Pancreas (tissue), 10 donors: ENCODE measurements around the gene ARHGEF7. TPM values are rescaled to one million over a fixed set of nuclear protein-coding genes. Genes with fewer than 3 reads are reported as not detected.
"Not testable (repeated sequence)": the region's sequence is repeated elsewhere in the genome, so short reads cannot be mapped to it uniquely, and the experiment has no call there.

Experiments used
- ATAC-seq, 4 donors: fragments of 200-7000 bp; cut with Tn5 transposase; one replicate each; pipeline versions ENCODE4 v1.8.0 to v1.9.1; 2020; ENCODE audit warnings: mild to moderate bottlenecking in 4 of 4, moderate library complexity in 4 of 4
- DNase-seq, 6 donors: peaks; one replicate each; pipeline ENCODE4 v3.0.0-alpha.2; 2020
- FAIRE-seq: peaks from 2 replicates; lab custom pipeline; 2012; peaks lifted over from hg19 to GRCh38; lab: Jason Lieb, UNC
- H3K27ac ChIP-seq, 4 donors: fragments of 200-600 bp; sonication (generic); 1 replicate in 3 of 4; 2 replicates in 1 of 4; pipeline versions ENCODE4 v1.5.0 to v1.8.0; 2020
- H3K27me3 ChIP-seq, 4 donors: fragments of 200-600 bp; one replicate each; pipeline ENCODE4 v1.8.0; 2021
- H3K36me3 ChIP-seq, 3 donors: fragments of 200-600 bp; sonication (generic) in 1 of 3; one replicate each; pipeline versions ENCODE4 v1.5.0 to v1.8.0; 2020 to 2021
- H3K4me1 ChIP-seq, 3 donors: fragments of 200-600 bp; one replicate each; pipeline ENCODE4 v1.8.0; 2021
- H3K4me3 ChIP-seq, 4 donors: fragments of 200-600 bp; sonication (generic) in 2 of 4; one replicate each; pipeline versions ENCODE4 v1.5.0 to v1.8.0; 2020 to 2021
- H3K9me3 ChIP-seq, 4 donors: fragments of 200-600 bp; one replicate each; pipeline ENCODE4 v1.8.0; 2021
- WGBS, 2 donors: extraction: QIAGEN DNeasy Blood & Tissue Kit; methylation state at CpG; one replicate each; pipeline ENCODE4 v1.1.7; 2013; 5-methylcytosine and 5-hydroxymethylcytosine counted together
- intact Hi-C, 3 donors: fragments of 100-400 bp; cut with DNase I; formaldehyde crosslinking; loops; one replicate each; pipeline versions ENCODE4 v1.11.1 to v1.14.2; 2022
- polyA plus RNA-seq, 2 donors: library from polyadenylated mRNA; stranded (reverse); fragments of 200-250 nt; gene quantifications; one replicate each; pipeline ENCODE4 v1.2.3, GENCODE V29; 2013
- total RNA-seq, 6 donors: library from RNA; stranded (reverse); fragmentation: NEBNext Ultra II Directional in 4 of 6; extraction: Animal tissue kit (Norgen Biotek cat#: 25700) in 4 of 6; gene quantifications; one replicate each; pipeline versions ENCODE4 v1.2.1 to v1.2.4, GENCODE V29; 2021 to 2023
- TF ChIP-seq, protein P1 (sequence below), 4 donors: fragments of 200-600 bp; sonication (generic) in 3 of 4; IDR thresholded peaks; one replicate each; pipeline versions ENCODE4 v1.5.0 to v1.8.0; 2021; ENCODE audit warnings: antibody characterized with exemption in 4 of 4
- donor health status: healthy with polysubstance abuse.
- donor health status: DM: no; HTN: no; CAD: no; lungs with moderate emphysema.
- donor health status: DM: no; HTN: no; CAD: no.
- donor health status: control.
- donor health status: control.
- donor health status: Bipolar disorder and iron deficiency.
- donor health status: DM: yes; HTN: yes; CAD: no.
- donor health status: DM: no; HTN: no; CAD: no.
- donor health status: DM: no; HTN: no; CAD: no.
- donor health status: DM: yes; HTN: yes; CAD: no.

The ARHGEF7 gene
- total and polyA plus RNA-seq, 8 donors = 13.4 to 37.7 (median 22.2) TPM

DNA sequence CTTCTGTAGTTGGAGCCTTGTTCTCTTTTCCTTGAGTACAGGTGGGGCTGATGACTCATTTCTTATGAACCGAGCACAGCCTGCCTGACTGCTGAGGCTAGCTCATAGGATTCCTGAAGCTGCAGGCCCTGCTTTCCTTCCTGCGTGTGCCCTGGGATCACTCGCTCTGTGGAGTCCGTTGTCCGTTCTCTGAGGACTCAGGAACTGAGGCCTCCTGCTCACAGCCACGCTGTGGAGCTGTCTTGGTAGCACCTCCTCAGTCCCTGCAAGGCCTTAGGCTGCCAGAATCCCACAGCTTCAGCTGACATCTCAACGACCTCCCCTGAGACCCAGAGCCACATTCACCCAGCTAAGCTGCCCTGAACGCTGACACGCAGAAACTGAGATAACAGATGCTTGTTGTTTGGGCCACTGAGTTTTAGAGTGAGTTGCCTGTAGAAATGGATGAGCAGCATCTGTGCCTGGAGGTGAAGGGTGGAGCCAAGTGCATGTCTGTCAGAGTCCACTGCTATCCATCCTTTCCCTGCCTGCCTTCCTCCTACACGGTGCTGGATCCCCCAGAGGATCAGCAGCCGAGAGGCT, 72.9 kb downstream of the ARHGEF7 start:
- Histone ChIP-seq H3K27me3 (no peaks in the 10 kb centered on the region), H3K27ac (no peak overlapping the region), H3K4me1 (no peaks in the 10 kb centered on the region), H3K9me3 (no peaks in the 10 kb centered on the region), H3K36me3 (no peaks in the 10 kb centered on the region), H3K4me3 (no peak overlapping the region)
- 65 to 74% methylated on average over 11 of the region's 11 CpGs for WGBS, 2 donors
- DNase-seq (no peak), ATAC-seq (peak in 3 of 4 donors; percentile 27 to 62 (median 53)), FAIRE-seq (no peak)
- TF ChIP-seq, protein P1, sequence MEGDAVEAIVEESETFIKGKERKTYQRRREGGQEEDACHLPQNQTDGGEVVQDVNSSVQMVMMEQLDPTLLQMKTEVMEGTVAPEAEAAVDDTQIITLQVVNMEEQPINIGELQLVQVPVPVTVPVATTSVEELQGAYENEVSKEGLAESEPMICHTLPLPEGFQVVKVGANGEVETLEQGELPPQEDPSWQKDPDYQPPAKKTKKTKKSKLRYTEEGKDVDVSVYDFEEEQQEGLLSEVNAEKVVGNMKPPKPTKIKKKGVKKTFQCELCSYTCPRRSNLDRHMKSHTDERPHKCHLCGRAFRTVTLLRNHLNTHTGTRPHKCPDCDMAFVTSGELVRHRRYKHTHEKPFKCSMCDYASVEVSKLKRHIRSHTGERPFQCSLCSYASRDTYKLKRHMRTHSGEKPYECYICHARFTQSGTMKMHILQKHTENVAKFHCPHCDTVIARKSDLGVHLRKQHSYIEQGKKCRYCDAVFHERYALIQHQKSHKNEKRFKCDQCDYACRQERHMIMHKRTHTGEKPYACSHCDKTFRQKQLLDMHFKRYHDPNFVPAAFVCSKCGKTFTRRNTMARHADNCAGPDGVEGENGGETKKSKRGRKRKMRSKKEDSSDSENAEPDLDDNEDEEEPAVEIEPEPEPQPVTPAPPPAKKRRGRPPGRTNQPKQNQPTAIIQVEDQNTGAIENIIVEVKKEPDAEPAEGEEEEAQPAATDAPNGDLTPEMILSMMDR (IDR thresholded peaks at IDR 0.05) = no peak
- intact Hi-C loops = no loop called here

DNA sequence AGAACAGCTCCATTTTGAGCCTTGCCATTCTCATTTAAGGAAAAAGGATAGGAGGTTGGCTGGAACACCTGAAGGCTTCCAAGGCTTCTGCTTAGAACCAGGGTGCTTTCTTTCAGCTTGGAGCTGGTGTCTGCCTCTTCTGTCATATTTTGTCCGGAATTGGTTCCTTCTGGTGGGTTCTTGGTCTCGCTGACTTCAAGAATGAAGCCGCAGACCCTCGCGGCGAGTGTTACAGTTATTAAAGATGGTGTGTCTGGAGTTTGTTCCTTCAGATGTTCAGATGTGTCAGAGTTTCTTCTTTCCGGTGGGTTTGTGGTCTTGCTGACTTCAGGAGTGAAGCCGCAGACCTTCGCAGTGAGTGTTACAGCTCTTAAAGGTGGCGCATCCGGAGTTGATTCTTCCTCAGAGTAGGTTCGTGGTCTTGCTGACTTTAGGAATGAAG, 74.0 kb downstream of the ARHGEF7 start:
- 96 to 97% methylated on average over 12 of the region's 12 CpGs for WGBS, 2 donors
- H3K4me1 ChIP-seq = not testable (repeated sequence)

GRCh38 chr13:111189516-111189915, 74.4 kb downstream of the ARHGEF7 start:
- WGBS, 2 donors = 95 to 96% methylated on average over 9 of the region's 9 CpGs
- DNase-seq, H3K4me3 ChIP-seq, ATAC-seq, H3K4me1 ChIP-seq, H3K27ac ChIP-seq, FAIRE-seq, H3K36me3 ChIP-seq, intact Hi-C loops, H3K27me3 ChIP-seq, H3K9me3 ChIP-seq: not testable (repeated sequence)

More for the DNA sequence above, 74.0 kb downstream of the ARHGEF7 start:
- intact Hi-C loops, H3K27me3 ChIP-seq, H3K36me3 ChIP-seq, H3K27ac ChIP-seq, ATAC-seq, H3K4me3 ChIP-seq, H3K9me3 ChIP-seq, FAIRE-seq, DNase-seq: not testable (repeated sequence)

- H3K4me3 ChIP-seq, H3K27ac ChIP-seq, H3K27me3 ChIP-seq, ATAC-seq, H3K4me1 ChIP-seq, H3K36me3 ChIP-seq, FAIRE-seq, DNase-seq, intact Hi-C loops, H3K9me3 ChIP-seq: not testable (repeated sequence)
- 88 to 98% methylated on average over 5 of the region's 5 CpGs for WGBS, 2 donors
Measured at GRCh38 chr13:111193223-111193622, 78.1 kb downstream of the ARHGEF7 start.

- intact Hi-C loops, H3K36me3 ChIP-seq, ATAC-seq, H3K4me1 ChIP-seq, DNase-seq, H3K27me3 ChIP-seq, FAIRE-seq, H3K4me3 ChIP-seq, H3K27ac ChIP-seq, H3K9me3 ChIP-seq: not testable (repeated sequence)
- 90 to 94% methylated on average over 2 of the region's 2 CpGs for WGBS, 2 donors
Measured at GRCh38 chr13:111194651-111195050, 79.5 kb downstream of the ARHGEF7 start.

GRCh38 chr13:111198732-111199378, 83.7 kb downstream of the ARHGEF7 start:
- H3K4me3 ChIP-seq, H3K36me3 ChIP-seq, ATAC-seq, intact Hi-C loops, H3K9me3 ChIP-seq, H3K27ac ChIP-seq, FAIRE-seq, DNase-seq, H3K27me3 ChIP-seq: not testable (repeated sequence)
- 89 to 93% methylated on average over 6 of the region's 6 CpGs for WGBS, 2 donors
- H3K4me1 ChIP-seq = peaks cover 0 to 13% (median 0%) of the 10 kb centered on the region in 3 donors

DNA sequence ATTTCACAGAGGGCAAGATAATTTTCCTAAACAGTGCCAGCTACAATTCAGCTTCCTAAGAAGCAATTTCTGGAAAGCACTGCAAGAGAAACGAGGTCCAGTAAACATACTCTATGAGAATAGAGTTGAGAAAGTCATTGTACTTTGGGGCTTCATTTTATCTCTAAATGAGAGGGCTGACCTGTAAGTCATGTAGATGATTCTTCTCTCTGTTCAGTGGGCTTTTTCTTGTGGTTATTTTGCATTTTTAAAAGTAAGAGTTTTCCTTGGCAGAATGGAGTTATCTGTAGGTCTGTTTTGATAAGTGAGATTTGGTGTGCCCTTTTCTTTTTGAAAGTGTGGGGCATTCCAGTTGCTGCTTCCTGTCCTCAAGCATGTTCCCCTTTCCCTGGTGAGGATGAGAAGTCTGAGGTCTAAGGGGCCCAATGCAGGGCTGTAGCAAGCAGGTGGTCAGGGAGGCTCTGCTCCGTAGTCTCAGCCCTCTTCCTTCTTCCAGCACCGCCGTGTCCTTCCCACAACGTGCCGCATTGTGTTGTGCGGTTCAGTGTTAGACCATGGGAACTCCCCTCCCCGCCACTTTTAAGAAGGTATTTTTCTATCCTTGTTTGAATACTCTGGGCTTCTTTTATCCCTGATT, 86.3 kb downstream of the ARHGEF7 start:
- no peaks in the 10 kb centered on the region for H3K27me3 ChIP-seq
- WGBS, 2 donors = 76 to 86% methylated on average over 8 of the region's 8 CpGs
- ATAC-seq = no peak

More for the DNA sequence above, 86.3 kb downstream of the ARHGEF7 start:
- intact Hi-C loops = loop anchor here in 1 of 3 donors (10.0 kb wide), 1 partner anchor 127 kb away; no protein-coding TSS in a partner anchor
- TF ChIP-seq, protein P1 (IDR thresholded peaks at IDR 0.05) = no peak
- Histone ChIP-seq H3K4me1 (peaks cover 0 to 20% (median 6%) of the 10 kb centered on the region in 3 donors), H3K36me3 (no peaks in the 10 kb centered on the region), H3K4me3 (no peak overlapping the region), H3K9me3 (no peaks in the 10 kb centered on the region), H3K27ac (no peak overlapping the region)
- DNase-seq = no peak
- FAIRE-seq = no peak
